Astrocyte (in vitro differentiated cells and primary cell): Measurements from ENCODE around the gene KCNJ1.

ENCODE experiments used
- CTCF ChIP-seq: IDR thresholded peaks from 2 replicates; pipeline ENCODE4 v1.5.1; 2011; ENCODE audit warnings: low read depth, mild to moderate bottlenecking, inconsistent platforms, low read length, moderate library complexity; ENCODE audit not compliant: insufficient read depth
- EZH2 ChIP-seq: IDR thresholded peaks from 2 replicates; pipeline ENCODE4 v1.6.1; 2012; ENCODE audit warnings: mild to moderate bottlenecking, low read length, inconsistent platforms; ENCODE audit not compliant: insufficient read depth

DNA sequence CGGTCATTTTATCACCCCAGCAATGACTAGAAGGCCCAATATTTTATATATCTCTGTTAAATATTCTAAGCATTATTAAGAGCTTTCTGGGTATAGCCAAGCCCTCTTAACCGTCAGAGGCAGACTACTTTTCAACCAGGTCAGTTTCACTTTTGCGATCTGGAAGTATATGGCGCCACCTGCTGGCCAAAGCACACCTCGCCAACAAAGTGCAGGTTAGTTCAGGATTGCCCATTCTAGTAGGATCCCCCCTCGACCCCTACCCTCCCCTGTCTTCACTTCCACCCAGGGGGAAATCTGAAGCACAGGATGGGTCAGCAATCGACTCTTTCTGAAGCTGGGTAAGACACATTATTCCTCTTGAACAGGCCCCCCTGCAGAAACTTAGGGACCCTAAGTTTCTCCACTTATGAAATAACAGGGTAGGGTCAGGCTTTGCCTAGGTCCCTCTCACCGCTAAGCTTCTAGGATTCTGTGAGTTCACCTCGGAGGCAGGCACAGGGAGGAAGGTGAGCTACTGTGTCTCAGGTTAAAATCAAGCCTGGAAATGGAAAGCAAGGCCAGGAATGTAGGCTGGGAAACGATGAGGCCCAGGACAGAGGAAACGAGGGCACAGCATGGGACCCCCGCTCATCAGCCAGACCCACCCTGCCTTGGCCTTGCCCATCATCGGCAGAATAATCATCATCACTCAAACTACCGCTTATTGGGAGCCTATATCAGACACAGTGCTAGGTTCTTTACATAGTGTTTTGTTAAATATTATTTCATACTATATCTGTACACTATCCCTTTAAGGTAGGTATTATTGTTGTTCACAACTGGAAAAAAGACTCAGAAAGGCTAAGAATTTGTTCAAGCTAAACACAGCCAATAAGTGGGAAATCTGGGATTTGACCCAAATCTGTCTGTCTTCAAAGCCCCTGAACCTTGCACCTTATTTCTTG lies 35.6 kb downstream of the KCNJ1 start:
- TF ChIP-seq CTCF (peak; percentile 82), EZH2 (no peak)
